ENCODE results near the gene CCDC12. TPM values are rescaled to one million over a fixed set of nuclear protein-coding genes. Genes with fewer than 3 reads are reported as not detected.

The CCDC12 gene
- total and polyA plus RNA-seq, 9 of the 15 experiments (the other 6 are each of a cell fraction or from before 2014, with no cell fraction given) = 8.9 to 201 (median 86.9) TPM

GRCh38 chr3:46878781-46879436 lies 97.6 kb downstream of the CCDC12 start (continued):
- TF ChIP-seq PBX2 (CRISPR knock-in tag; IDR thresholded peaks at IDR 0.05; ENCODE audit: low read depth) (no peak), PBX2 (tag; conservative IDR thresholded peaks at IDR 0.05; ENCODE audit: low read depth) (peak; percentile 41)

- peaks cover 0 to 21% of the 10 kb centered on the region in 2 experiments; a peak in 3 of 5 replicates for H3K4me1 ChIP-seq (replicated peaks in 1 of 2; ENCODE audit: control insufficient read depth in 2 of 2, insufficient read depth in 2 of 2, low read length in 2 of 2)
- no peaks in the 10 kb centered on the region for H3K9me1 ChIP-seq (ENCODE audit: control insufficient read depth, insufficient read depth, low read length)
- H3K27me3 ChIP-seq (ENCODE audit: control insufficient read depth in 2 of 2, insufficient read depth in 2 of 2, low read length in 2 of 2) = peaks cover 37 to 71% of the 10 kb centered on the region in 2 experiments
- no peak within 1 kb of the TSS for H2AFZ ChIP-seq (ENCODE audit: low read depth, low read length)
- no peak within 1 kb of the TSS for H3K27ac ChIP-seq (ENCODE audit: extremely low read depth, low read depth, low read length)
- POLR2A ChIA-PET = interaction anchor here (0.7 to 0.9 kb wide), 2 partner anchors 11 to 186 kb away, joined by 3 to 5 read pairs; no protein-coding TSS in a partner anchor
- no peaks in the 10 kb centered on the region for H3K9me3 ChIP-seq (replicated peaks; ENCODE audit: control insufficient read depth, insufficient read depth, low read depth, low read length)
- FAIRE-seq = no peak
- peak; percentile 6; the same call in 2 of the 3 replicates for ATAC-seq
- in situ Hi-C loops (cut with MboI) (no loop called here), intact Hi-C loops (cut with micrococcal nuclease) (no loop called here)
- peaks cover 21% of the 10 kb centered on the region for H4K20me1 ChIP-seq (replicated peaks; ENCODE audit: control insufficient read depth, insufficient read depth, low read length)
- TF ChIP-seq ZBTB11 (CRISPR knock-in tag; IDR thresholded peaks at IDR 0.05) (no peak), EZH2 (IDR thresholded peaks at IDR 0.05; ENCODE audit: borderline replicate concordance, low read depth, low read length) (no peak), ZNF561 (CRISPR knock-in tag; conservative IDR thresholded peaks at IDR 0.05) (no peak), ZNF639 (CRISPR knock-in tag; conservative IDR thresholded peaks at IDR 0.05 in 1 of 2, IDR thresholded peaks at IDR 0.05 in 1 of 2) (no peak), ARID2 (IDR thresholded peaks at IDR 0.05) (no peak), GTF2E2 (tag; IDR thresholded peaks at IDR 0.05) (no peak), SMAD2 (IDR thresholded peaks at IDR 0.05; ENCODE audit: low read depth, low read length) (no peak)
- no peak within 1 kb of the TSS for H3K4me3 ChIP-seq
- no peak for DNase-seq (ENCODE audit: extremely low read depth in 1 of 4, low spot score in 3 of 4)
- 28% methylated on average over 7 of the region's 7 CpGs for WGBS (ENCODE audit: insufficient coverage, low coverage, missing lambda C conversion rate)
- BruUV-seq (replicated peaks) = no TSS peak
- no peak within 1 kb of the TSS for H3K4me2 ChIP-seq (ENCODE audit: insufficient read depth, low read length)
- H3K36me3 ChIP-seq (ENCODE audit: control insufficient read depth, insufficient read depth, low read length) = no peaks in the 10 kb centered on the region
- peak within 1 kb of the TSS in 1 of 2 experiments; percentile 68; a peak in 2 of 4 replicates for H3K9ac ChIP-seq (ENCODE audit: insufficient read depth in 1 of 2, low read depth in 2 of 2, low read length in 2 of 2)
- H3K79me2 ChIP-seq (ENCODE audit: control insufficient read depth, insufficient read depth, low read length) = no peaks in the 10 kb centered on the region
- CTCF ChIA-PET (ENCODE audit: low intra/inter-chr PET ratio) = no interaction called here
Measured at GRCh38 chr3:46877406-46878125, 99.0 kb downstream of the CCDC12 start, which contains the start of gene PTH1R. PTH1R (plus strand) TSS chr3:46877721; CDS start chr3:46883560, 5,839 bp downstream.
